Measurements from ENCODE around the gene BMAL1. TPM values are rescaled to one million over a fixed set of nuclear protein-coding genes. Genes with fewer than 3 reads are reported as not detected.

BMAL1 gene
- total and polyA plus RNA-seq, 2 of the 8 experiments (the other 6 are each of a cell fraction or from before 2014, with no cell fraction given) = 6.8 to 6.9 TPM

GRCh38 chr11:13235895-13236294 lies 41.7 kb upstream of the BMAL1 start:
- POLR2A ChIA-PET (ENCODE audit: partially characterized antibody) = no interaction called here
- no peaks in the 10 kb centered on the region for H3K36me3 ChIP-seq (ENCODE audit: control insufficient read depth in 2 of 4, insufficient read depth in 4 of 4, low read length in 3 of 4)

More at GRCh38 chr11:13235895-13236294, 41.7 kb upstream of the BMAL1 start:
- no peak for FAIRE-seq
- H3K27me3 ChIP-seq (replicated peaks in 1 of 4; ENCODE audit: control insufficient read depth in 3 of 4, extremely low read depth in 1 of 4, insufficient read depth in 3 of 4, low read length in 3 of 4) = no peaks in the 10 kb centered on the region
- H2BK12ac ChIP-seq (ENCODE audit: low read depth, low read length) = no peak overlapping the region
- H3K9ac ChIP-seq (replicated peaks in 1 of 4; ENCODE audit: extremely low read depth in 1 of 4, low read depth in 3 of 4, low read length in 3 of 4) = no peak overlapping the region
- no peak overlapping the region for H3K4me3 ChIP-seq (ENCODE audit: extremely low read depth in 1 of 4, insufficient read depth in 2 of 4, low read depth in 3 of 4, low read length in 4 of 4)
- no peak overlapping the region for H2BK120ac ChIP-seq (replicated peaks; ENCODE audit: low read depth, low read length)
- no peaks in the 10 kb centered on the region for H3K4me1 ChIP-seq (replicated peaks in 1 of 4; ENCODE audit: control insufficient read depth in 3 of 4, insufficient read depth in 4 of 4, low read length in 3 of 4)
- no peak overlapping the region for H2BK15ac ChIP-seq (ENCODE audit: low read length)
- no peak overlapping the region for H4K91ac ChIP-seq (replicated peaks; ENCODE audit: insufficient read length, low read length)
- no peak overlapping the region for H2BK5ac ChIP-seq (ENCODE audit: low read depth, low read length)
- H3K4me2 ChIP-seq (ENCODE audit: insufficient read depth in 1 of 2, low read depth in 2 of 2, low read length in 2 of 2) = no peak overlapping the region
- H4K5ac ChIP-seq (ENCODE audit: insufficient read length, low read depth, low read length) = no peak overlapping the region
- H3K27ac ChIP-seq (ENCODE audit: low read depth, low read length) = no peak overlapping the region
- H3K79me2 ChIP-seq (ENCODE audit: control insufficient read depth in 1 of 2, insufficient read depth in 2 of 2, low read length in 2 of 2) = no peaks in the 10 kb centered on the region
- TF ChIP-seq YY1 (IDR thresholded peaks at IDR 0.05; ENCODE audit: low read depth, low read length) = no peak
- TF ChIP-seq RBBP5 (IDR thresholded peaks at IDR 0.05; ENCODE audit: borderline replicate concordance, low read depth, low read length) = no peak
- no peak for TF ChIP-seq GABPA (IDR thresholded peaks at IDR 0.05; ENCODE audit: borderline replicate concordance, insufficient read depth, low read length)
- TF ChIP-seq SIX5 (IDR thresholded peaks at IDR 0.05; ENCODE audit: low read depth, low read length) = no peak
- no peak overlapping the region for H3K23ac ChIP-seq (ENCODE audit: insufficient read length)
- H3K14ac ChIP-seq (ENCODE audit: insufficient read length) = no peak overlapping the region
- 79% methylated on average over 3 of the region's 3 CpGs; no CpG with 5 or more reads in 1 of the 2 experiments for WGBS, 2 experiments (ENCODE audit: extremely low coverage in 1 of 2, insufficient coverage in 1 of 2, insufficient read length in 1 of 2, insufficient replicate concordance in 2 of 2, low coverage in 1 of 2, low lambda C conversion rate in 2 of 2, missing lambda C conversion rate in 1 of 2)
- DNase-seq (ENCODE audit: low read depth in 1 of 2, low spot score in 2 of 2) = no peak
- no peak overlapping the region for H3K4ac ChIP-seq (replicated peaks; ENCODE audit: insufficient read length, low read depth, low read length)
- H3K79me1 ChIP-seq (ENCODE audit: low read depth, low read length) = no peaks in the 10 kb centered on the region
- H3K23me2 ChIP-seq (ENCODE audit: low read depth, low read length) = no peaks in the 10 kb centered on the region
- H3K9me3 ChIP-seq (ENCODE audit: insufficient read depth in 2 of 2, low read depth in 1 of 2, low read length in 1 of 2) = no peaks in the 10 kb centered on the region
- no peak overlapping the region for H4K8ac ChIP-seq (ENCODE audit: extremely low read depth, insufficient read depth, low read length)
- H4K20me1 ChIP-seq (replicated peaks in 1 of 2; ENCODE audit: control insufficient read depth in 1 of 2, insufficient read depth in 2 of 2, low read length in 2 of 2) = no peaks in the 10 kb centered on the region
- no peak overlapping the region for H3K56ac ChIP-seq (replicated peaks; ENCODE audit: insufficient read length, low read depth, low read length)
- no peak overlapping the region for H2AK5ac ChIP-seq (ENCODE audit: low read depth, low read length)
- CTCF ChIA-PET (ENCODE audit: partially characterized antibody) = interaction anchor here (1.0 to 7.2 kb wide), 5 partner anchors 10 to 108 kb away, joined by 3 to 86 read pairs (median 9); no protein-coding TSS in a partner anchor
- H2AFZ ChIP-seq (ENCODE audit: low read length) = no peak overlapping the region
- no peak overlapping the region for H3K18ac ChIP-seq (ENCODE audit: extremely low read depth, low read length)
- no peak overlapping the region for H2BK20ac ChIP-seq (ENCODE audit: low read length)

Measured in H1 (cell line).